Retinal pigment epithelial cell (primary cell): ENCODE measurements around the gene BANK1.

ENCODE experiments used
- DNase-seq: peaks from one replicate; pipeline ENCODE4 v3.0.0-alpha.2; 2010; ENCODE audit warnings: low read depth
- H3K4me3 ChIP-seq: 2 replicates; pipeline ENCODE4 v1.5.1; 2011; ENCODE audit warnings: mild to moderate bottlenecking, low read length, control low read depth, moderate library complexity
- TF ChIP-seq, protein P1 (sequence below): conservative IDR thresholded peaks from 2 replicates; pipeline ENCODE4 v1.5.1; 2011; ENCODE audit warnings: low read depth, low read length, control low read depth, inconsistent platforms

Gene BANK1

DNA sequence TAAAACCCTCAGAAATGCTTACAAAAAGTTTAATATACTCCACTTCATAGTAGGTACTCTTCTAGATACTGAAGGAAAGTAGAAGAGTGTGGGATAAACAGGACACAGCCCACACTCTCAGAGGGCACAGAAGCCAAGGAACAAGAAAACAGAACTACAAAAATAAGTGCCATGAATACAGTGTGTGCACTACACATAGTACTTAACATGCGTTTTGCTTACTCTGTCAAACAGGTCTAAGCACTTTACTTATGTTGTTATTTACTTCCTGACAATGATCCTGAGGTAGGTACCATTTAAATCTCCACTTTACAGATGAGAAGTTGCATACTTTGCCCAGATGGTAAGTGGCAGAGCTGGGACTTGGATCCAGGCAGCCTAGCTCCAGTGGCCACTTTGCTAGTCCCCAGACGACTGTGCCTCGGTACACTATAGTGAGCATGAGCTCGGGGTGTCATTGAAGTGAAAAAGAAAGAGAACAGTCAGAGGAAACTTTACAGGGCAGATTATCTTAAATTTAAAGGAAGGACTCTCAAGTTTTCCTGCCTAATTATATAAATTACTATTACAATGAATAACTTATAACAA is 120.3 kb downstream of the BANK1 start:
- DNase-seq: no peak
- TF ChIP-seq, protein P1, sequence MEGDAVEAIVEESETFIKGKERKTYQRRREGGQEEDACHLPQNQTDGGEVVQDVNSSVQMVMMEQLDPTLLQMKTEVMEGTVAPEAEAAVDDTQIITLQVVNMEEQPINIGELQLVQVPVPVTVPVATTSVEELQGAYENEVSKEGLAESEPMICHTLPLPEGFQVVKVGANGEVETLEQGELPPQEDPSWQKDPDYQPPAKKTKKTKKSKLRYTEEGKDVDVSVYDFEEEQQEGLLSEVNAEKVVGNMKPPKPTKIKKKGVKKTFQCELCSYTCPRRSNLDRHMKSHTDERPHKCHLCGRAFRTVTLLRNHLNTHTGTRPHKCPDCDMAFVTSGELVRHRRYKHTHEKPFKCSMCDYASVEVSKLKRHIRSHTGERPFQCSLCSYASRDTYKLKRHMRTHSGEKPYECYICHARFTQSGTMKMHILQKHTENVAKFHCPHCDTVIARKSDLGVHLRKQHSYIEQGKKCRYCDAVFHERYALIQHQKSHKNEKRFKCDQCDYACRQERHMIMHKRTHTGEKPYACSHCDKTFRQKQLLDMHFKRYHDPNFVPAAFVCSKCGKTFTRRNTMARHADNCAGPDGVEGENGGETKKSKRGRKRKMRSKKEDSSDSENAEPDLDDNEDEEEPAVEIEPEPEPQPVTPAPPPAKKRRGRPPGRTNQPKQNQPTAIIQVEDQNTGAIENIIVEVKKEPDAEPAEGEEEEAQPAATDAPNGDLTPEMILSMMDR: no peak
- H3K4me3 ChIP-seq: no peak overlapping the region

DNA sequence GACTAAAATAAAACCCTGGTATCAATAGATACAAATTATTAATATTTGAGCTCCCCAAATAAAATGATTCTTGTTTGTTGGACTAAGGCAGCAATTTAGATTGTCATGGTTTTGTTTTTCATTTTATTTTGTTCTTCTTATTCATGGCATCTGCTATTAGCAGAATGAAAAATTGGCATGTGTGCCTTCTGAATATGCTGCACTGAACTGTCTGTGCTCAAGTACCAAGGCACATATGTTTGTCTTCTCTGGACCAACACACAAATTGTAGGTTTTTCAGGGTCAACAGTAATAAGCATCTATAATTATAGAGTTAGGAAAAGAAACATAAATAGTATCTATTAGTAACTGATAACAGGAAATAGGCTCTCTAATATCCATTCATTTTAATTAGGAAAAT is 121.1 kb downstream of the BANK1 start:
- TF ChIP-seq, protein P1: no peak
- DNase-seq: no peak
- no peak overlapping the region for H3K4me3 ChIP-seq

DNA sequence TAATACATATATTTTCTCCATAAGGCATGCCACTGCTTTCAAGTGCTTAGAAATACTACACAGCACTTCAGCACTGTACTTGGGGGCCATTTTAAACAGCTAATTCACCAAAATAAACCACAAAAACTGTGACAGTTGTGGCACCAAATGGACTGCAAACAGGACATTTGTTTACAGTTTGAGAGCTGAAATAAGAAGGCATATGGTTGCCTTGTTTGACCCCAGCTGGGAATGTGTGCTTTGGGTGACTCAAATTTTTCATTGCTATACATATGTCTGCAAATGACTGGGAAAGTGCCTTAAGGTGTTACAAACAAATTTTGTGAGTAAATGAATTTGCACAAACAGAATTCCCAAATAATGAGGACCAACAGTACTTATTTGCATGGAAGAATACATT is 124.2 kb downstream of the BANK1 start:
- H3K4me3 ChIP-seq: no peak overlapping the region
- TF ChIP-seq, protein P1: no peak

DNA sequence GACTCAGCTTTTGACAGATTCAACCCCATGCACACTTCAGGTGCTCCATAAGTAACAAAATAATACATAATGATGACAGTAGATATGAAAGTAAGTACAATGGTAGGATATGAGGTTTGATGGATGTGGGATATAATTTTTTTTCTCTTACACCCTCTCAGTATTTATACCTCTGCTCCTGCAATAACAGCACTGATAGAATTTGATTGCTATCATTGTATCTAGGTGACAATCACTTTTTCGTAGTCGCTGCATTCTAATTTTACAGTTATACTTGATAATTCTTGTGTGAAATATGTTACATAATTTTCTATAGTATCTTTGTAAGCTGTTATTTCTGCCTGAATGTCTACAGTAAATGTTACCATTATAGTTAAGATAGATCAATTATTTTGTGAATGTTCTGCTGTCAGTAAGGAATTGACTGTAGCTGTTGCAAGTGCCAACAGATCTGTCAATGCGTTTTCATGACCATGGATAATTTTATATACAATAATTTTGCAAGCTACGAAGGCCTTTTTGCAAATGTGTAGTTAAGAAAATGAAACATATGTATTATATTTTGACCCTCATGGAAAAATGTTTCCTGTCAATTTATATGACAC is 128.9 kb downstream of the BANK1 start:
- no peak for DNase-seq
- TF ChIP-seq, protein P1: no peak
- no peak overlapping the region for H3K4me3 ChIP-seq

More for the DNA sequence above, 124.2 kb downstream of the BANK1 start:
- DNase-seq: no peak

DNA sequence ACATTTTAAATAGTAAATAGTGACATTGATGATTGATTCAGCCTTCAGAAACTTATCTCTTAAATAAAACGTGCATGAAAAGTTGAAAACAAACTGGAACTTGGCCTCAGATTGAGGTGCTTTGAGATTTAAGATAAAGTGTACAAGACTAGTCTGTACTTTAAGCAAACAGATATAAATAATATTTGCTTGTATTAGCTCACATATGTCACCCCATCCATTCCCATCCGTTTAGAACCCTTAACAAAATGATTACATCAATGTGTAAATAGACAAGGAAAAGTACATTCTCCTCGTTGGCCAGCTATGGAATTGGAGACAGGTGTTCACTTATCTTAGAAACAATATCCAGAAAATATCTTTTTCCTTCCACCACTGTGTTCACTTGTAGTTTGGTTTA is 130.8 kb downstream of the BANK1 start:
- TF ChIP-seq, protein P1: no peak
- DNase-seq: no peak
- H3K4me3 ChIP-seq: no peak overlapping the region

DNA sequence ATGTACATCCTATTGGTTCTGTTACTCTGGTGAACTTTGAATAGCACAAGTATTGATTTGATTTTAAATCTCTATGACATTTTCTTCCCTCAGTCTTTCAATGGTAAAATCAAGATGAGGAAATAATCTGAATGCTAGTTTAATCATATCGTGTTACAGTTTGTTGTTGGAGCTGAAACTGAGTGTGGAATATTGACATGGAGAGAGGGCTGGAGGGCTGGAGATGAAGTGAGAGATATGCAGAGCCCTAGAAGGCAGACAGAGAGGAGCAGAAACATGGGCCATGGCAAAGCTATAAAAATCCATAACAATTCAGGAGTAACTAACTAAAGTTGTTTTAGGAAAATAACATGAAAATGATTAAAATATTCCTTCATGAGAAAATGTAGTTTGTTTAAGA is 141.1 kb downstream of the BANK1 start:
- no peak for DNase-seq
- TF ChIP-seq, protein P1: no peak
- H3K4me3 ChIP-seq: no peak overlapping the region

DNA sequence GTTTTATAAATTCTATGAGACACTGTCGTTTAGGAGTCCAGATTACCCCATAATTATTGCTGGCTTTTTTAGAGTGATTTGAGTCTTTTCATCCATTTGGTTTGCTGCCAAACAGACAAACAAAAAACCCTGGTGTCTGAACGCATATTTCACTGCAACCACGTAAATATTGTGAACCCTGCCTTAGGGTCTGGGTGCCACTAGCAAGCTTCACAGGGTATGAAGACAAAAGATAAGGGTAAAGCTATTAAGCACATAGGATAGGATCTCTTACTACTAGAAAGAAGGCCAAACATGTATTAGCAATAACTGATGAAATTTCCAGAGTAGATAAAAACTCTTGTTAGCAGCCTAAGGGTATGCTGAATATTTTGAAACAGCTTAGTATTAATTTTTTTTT is 143.3 kb downstream of the BANK1 start:
- H3K4me3 ChIP-seq: no peak overlapping the region
- TF ChIP-seq, protein P1: no peak
- no peak for DNase-seq
